ENCODE measurements around the gene FRMD4A. TPM values are rescaled to one million over a fixed set of nuclear protein-coding genes. Genes with fewer than 3 reads are reported as not detected.

The FRMD4A gene
- total RNA-seq, 1 experiment from 2014 or later, result 19.6 TPM

DNA sequence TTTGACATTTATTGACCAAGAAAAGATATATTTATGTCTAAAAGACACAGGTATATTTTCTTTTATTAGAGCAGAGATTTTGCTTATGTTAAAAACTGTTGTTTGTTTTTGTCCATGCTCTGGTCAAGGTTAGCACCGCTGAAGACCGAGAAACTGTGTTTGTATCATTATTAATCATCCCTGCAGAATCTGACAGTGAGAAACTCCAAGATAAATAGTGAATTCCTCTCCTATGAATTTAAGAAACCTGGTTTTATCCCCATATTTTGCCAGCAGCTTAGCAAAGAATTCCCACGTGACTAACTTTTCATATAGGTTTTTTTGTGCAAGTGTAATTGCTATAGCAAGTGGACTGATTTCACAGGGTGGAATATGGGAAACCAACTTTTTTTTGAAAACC is 77.6 kb downstream of the FRMD4A start:
- no peaks in the 10 kb centered on the region for H3K23me2 ChIP-seq (ENCODE audit: insufficient read length, low read depth, low read length, poor library complexity, severe bottlenecking)
- no peak overlapping the region for H3K4me2 ChIP-seq (ENCODE audit: insufficient read depth, insufficient read length, low read length)
- H2BK5ac ChIP-seq (ENCODE audit: insufficient read length, low read length), result no peak overlapping the region
- no peak overlapping the region for H3K9ac ChIP-seq (ENCODE audit: extremely low read depth, insufficient read length, low read length)
- H2BK20ac ChIP-seq (ENCODE audit: low read depth, low read length, poor library complexity, severe bottlenecking), result no peak overlapping the region
- H3K79me1 ChIP-seq (ENCODE audit: insufficient read depth, low read depth, low read length, poor library complexity, severe bottlenecking), result no peaks in the 10 kb centered on the region
- no peak overlapping the region for H3K23ac ChIP-seq (ENCODE audit: insufficient read length, low read depth, low read length)
- H4K20me1 ChIP-seq (ENCODE audit: control insufficient read depth, insufficient read depth, insufficient read length), result no peaks in the 10 kb centered on the region
- H3T11ph ChIP-seq (ENCODE audit: low read length), result no peak overlapping the region
- H2BK12ac ChIP-seq (ENCODE audit: insufficient read length, low read depth, low read length), result no peak overlapping the region
- H3K4me1 Mint-ChIP-seq, result peaks cover 0 to 3% of the 10 kb centered on the region in 2 experiments; a peak in 1 of 4 replicates
- TF ChIP-seq, protein P1, sequence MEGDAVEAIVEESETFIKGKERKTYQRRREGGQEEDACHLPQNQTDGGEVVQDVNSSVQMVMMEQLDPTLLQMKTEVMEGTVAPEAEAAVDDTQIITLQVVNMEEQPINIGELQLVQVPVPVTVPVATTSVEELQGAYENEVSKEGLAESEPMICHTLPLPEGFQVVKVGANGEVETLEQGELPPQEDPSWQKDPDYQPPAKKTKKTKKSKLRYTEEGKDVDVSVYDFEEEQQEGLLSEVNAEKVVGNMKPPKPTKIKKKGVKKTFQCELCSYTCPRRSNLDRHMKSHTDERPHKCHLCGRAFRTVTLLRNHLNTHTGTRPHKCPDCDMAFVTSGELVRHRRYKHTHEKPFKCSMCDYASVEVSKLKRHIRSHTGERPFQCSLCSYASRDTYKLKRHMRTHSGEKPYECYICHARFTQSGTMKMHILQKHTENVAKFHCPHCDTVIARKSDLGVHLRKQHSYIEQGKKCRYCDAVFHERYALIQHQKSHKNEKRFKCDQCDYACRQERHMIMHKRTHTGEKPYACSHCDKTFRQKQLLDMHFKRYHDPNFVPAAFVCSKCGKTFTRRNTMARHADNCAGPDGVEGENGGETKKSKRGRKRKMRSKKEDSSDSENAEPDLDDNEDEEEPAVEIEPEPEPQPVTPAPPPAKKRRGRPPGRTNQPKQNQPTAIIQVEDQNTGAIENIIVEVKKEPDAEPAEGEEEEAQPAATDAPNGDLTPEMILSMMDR (conservative IDR thresholded peaks at IDR 0.05), result no peak
- H3K4me3 Mint-ChIP-seq, result no peak overlapping the region
- H3K9me3 Mint-ChIP-seq, result peaks cover under 1 to 7% of the 10 kb centered on the region in 2 experiments; a peak in 3 of 5 replicates
- no peak overlapping the region for H3K27ac Mint-ChIP-seq
- no peak overlapping the region for H3K18ac ChIP-seq (ENCODE audit: insufficient read length, low read depth, low read length)
- no peak overlapping the region for H4K91ac ChIP-seq (ENCODE audit: insufficient read length, low read depth, low read length)
- DNase-seq, result no peak
- no peak overlapping the region for H4K8ac ChIP-seq (replicated peaks; ENCODE audit: insufficient read length, low read depth, low read length)
- no peaks in the 10 kb centered on the region for H3K9me3 ChIP-seq (ENCODE audit: control insufficient read depth, low read depth, low read length)
- no CpG with 5 or more reads among the region's 3 CpGs for WGBS (ENCODE audit: extremely low coverage, insufficient read length, low lambda C conversion rate)
- H2AFZ ChIP-seq (ENCODE audit: low read length), result no peak overlapping the region
- no peak overlapping the region for H3K56ac ChIP-seq (ENCODE audit: insufficient read length, low read depth, low read length)
- no peak overlapping the region for H3K4ac ChIP-seq (ENCODE audit: low read depth, low read length)
- H4K5ac ChIP-seq (ENCODE audit: insufficient read length, low read depth, low read length), result no peak overlapping the region
- H3K27me3 ChIP-seq (ENCODE audit: insufficient read depth, low read length), result no peaks in the 10 kb centered on the region
- H2BK120ac ChIP-seq (ENCODE audit: low read depth, low read length, poor library complexity, severe bottlenecking), result no peak overlapping the region
- no peak overlapping the region for H2AK5ac ChIP-seq (ENCODE audit: insufficient read length, low read length)
- H3K27me3 Mint-ChIP-seq (ENCODE audit: low read depth), result no peaks in the 10 kb centered on the region
- no peaks in the 10 kb centered on the region for H3K4me1 ChIP-seq (ENCODE audit: insufficient read depth, low read length)
- no peak overlapping the region for H2BK15ac ChIP-seq (ENCODE audit: low read depth, low read length)
- H3K27ac ChIP-seq (ENCODE audit: insufficient read length, low read depth, low read length), result no peak overlapping the region
- H3K79me2 ChIP-seq (ENCODE audit: insufficient read depth, low read length), result no peaks in the 10 kb centered on the region
- H3K36me3 Mint-ChIP-seq (ENCODE audit: insufficient read depth in 1 of 3, low read depth in 3 of 3), result no peaks in the 10 kb centered on the region; a peak in 2 of 7 replicates
- no peak overlapping the region for H3K14ac ChIP-seq (ENCODE audit: insufficient read depth, low read length)

All from H9 (cell line).